RWPE2 (cell line): Measurements from ENCODE around the gene MAP2K6.

Source experiments
- ATAC-seq: fragments of 200-7000 bp; cut with Tn5 transposase; 3 replicates; pipeline ENCODE4 v1.9.1; 2021; ENCODE audit warnings: low read depth
- DNase-seq: peaks from one replicate; pipeline ENCODE4 v3.0.0-alpha.2; 2020; ENCODE audit warnings: low spot score
- H3K27ac ChIP-seq: fragments of 450-650 bp; 2 replicates; pipeline ENCODE4 v1.5.1; 2017; ENCODE audit warnings: mild to moderate bottlenecking; ENCODE audit not compliant: poor library complexity, severe bottlenecking
- H3K27me3 ChIP-seq: fragments of 250-450 bp; sonication (Bioruptor Pico); 2 replicates; pipeline ENCODE4 v1.5.1; 2021; ENCODE audit warnings: mild to moderate bottlenecking, moderate library complexity; ENCODE audit not compliant: insufficient read depth, poor library complexity, severe bottlenecking
- H3K36me3 ChIP-seq: fragments of 250-450 bp; sonication (Bioruptor Pico); 2 replicates; pipeline ENCODE4 v1.5.1; 2020; ENCODE audit warnings: low read depth, mild to moderate bottlenecking, moderate library complexity
- H3K4me1 ChIP-seq: fragments of 250-450 bp; sonication (Bioruptor Pico); 2 replicates; pipeline ENCODE4 v1.5.1; 2021; ENCODE audit warnings: mild to moderate bottlenecking, moderate library complexity; ENCODE audit not compliant: insufficient read depth, poor library complexity, severe bottlenecking
- H3K4me3 ChIP-seq: fragments of 250-450 bp; sonication (Bioruptor Pico); 2 replicates; pipeline ENCODE4 v1.5.1; 2021; ENCODE audit warnings: mild to moderate bottlenecking, moderate library complexity; ENCODE audit not compliant: severe bottlenecking
- H3K9me3 ChIP-seq: fragments of 250-450 bp; sonication (Bioruptor Pico); 2 replicates; pipeline ENCODE4 v1.5.1; 2021; ENCODE audit warnings: mild to moderate bottlenecking, moderate library complexity; ENCODE audit not compliant: severe bottlenecking
- CTCF ChIP-seq: fragments of 450-650 bp; IDR thresholded peaks from one replicate; pipeline ENCODE4 v1.5.1; 2017; ENCODE audit warnings: mild to moderate bottlenecking, moderate library complexity; ENCODE audit not compliant: poor library complexity, severe bottlenecking

Gene MAP2K6

GRCh38 chr17:69590671-69591070, 176.2 kb downstream of the MAP2K6 start:
- Histone ChIP-seq H3K27me3 (no peaks in the 10 kb centered on the region), H3K27ac (no peak overlapping the region), H3K36me3 (no peaks in the 10 kb centered on the region), H3K4me3 (no peak overlapping the region), H3K9me3 (no peaks in the 10 kb centered on the region), H3K4me1 (no peaks in the 10 kb centered on the region)
- no peak for DNase-seq
- no peak for ATAC-seq
- TF ChIP-seq CTCF = no peak

- Histone ChIP-seq H3K36me3 (no peaks in the 10 kb centered on the region), H3K4me1 (no peaks in the 10 kb centered on the region), H3K9me3 (no peaks in the 10 kb centered on the region), H3K4me3 (no peak overlapping the region), H3K27me3 (no peaks in the 10 kb centered on the region), H3K27ac (no peak overlapping the region)
- no peak for ATAC-seq
- no peak for TF ChIP-seq CTCF
- no peak for DNase-seq
Measured at GRCh38 chr17:69592692-69593350, 178.3 kb downstream of the MAP2K6 start.

GRCh38 chr17:69593351-69593715, 178.8 kb downstream of the MAP2K6 start:
- no peak overlapping the region for H3K4me3 ChIP-seq
- no peaks in the 10 kb centered on the region for H3K27me3 ChIP-seq
- H3K9me3 ChIP-seq = no peaks in the 10 kb centered on the region
- no peaks in the 10 kb centered on the region for H3K36me3 ChIP-seq
- no peak overlapping the region for H3K27ac ChIP-seq
- ATAC-seq = no peak
- no peaks in the 10 kb centered on the region for H3K4me1 ChIP-seq
- DNase-seq = no peak
- no peak for TF ChIP-seq CTCF

GRCh38 chr17:69593716-69594115, 179.2 kb downstream of the MAP2K6 start:
- no peak for DNase-seq

More at GRCh38 chr17:69593716-69594115, 179.2 kb downstream of the MAP2K6 start:
- Histone ChIP-seq H3K9me3 (no peaks in the 10 kb centered on the region), H3K4me1 (no peaks in the 10 kb centered on the region), H3K36me3 (no peaks in the 10 kb centered on the region), H3K27ac (no peak overlapping the region), H3K27me3 (no peaks in the 10 kb centered on the region), H3K4me3 (no peak overlapping the region)
- no peak for TF ChIP-seq CTCF
- no peak for ATAC-seq
